Psoas muscle (tissue), 8 donors: Measurements from ENCODE around the gene ABCC8. TPM values are rescaled to one million over a fixed set of nuclear protein-coding genes. Genes with fewer than 3 reads are reported as not detected.
A peak's percentile ranks its signal among the peaks of the same experiment; 100 is the strongest.
"Not testable (repeated sequence)": the region's sequence is repeated elsewhere in the genome, so short reads cannot be mapped to it uniquely, and the experiment has no call there.

Source experiments
- ATAC-seq, 4 donors: fragments of 200-7000 bp; cut with Tn5 transposase; one replicate each; pipeline ENCODE4 v1.9.1; 2020; ENCODE audit warnings: moderate library complexity in 3 of 4, mild to moderate bottlenecking in 2 of 4
- DNase-seq, 2 donors: peaks; one replicate each; pipeline ENCODE4 v3.0.0-alpha.2; 2020
- H3K27ac ChIP-seq: fragments of 200-600 bp; one replicate; pipeline ENCODE4 v1.8.0; 2022
- H3K27me3 ChIP-seq, 3 donors: fragments of 200-600 bp in 1 of 3; one replicate each; pipeline versions ENCODE4 v1.6.1 to v1.8.0; 2013 to 2022; ENCODE audit warnings: low read length in 2 of 3, mild to moderate bottlenecking in 2 of 3, moderate library complexity in 1 of 3; ENCODE audit not compliant: insufficient read depth in 3 of 3
- H3K36me3 ChIP-seq, 2 donors: fragments of 200-600 bp in 1 of 2; one replicate each; pipeline versions ENCODE4 v1.6.1 to v1.8.0; 2013 to 2022; ENCODE audit warnings: low read depth in 1 of 2, mild to moderate bottlenecking in 1 of 2, moderate library complexity in 1 of 2; ENCODE audit not compliant: insufficient read depth in 1 of 2
- H3K4me1 ChIP-seq: fragments of 200-600 bp; one replicate; pipeline ENCODE4 v1.8.0; 2022
- H3K4me3 ChIP-seq: fragments of 200-600 bp; one replicate; pipeline ENCODE4 v1.8.0; 2022; ENCODE audit warnings: mild to moderate bottlenecking
- H3K9me3 ChIP-seq: fragments of 200-600 bp; one replicate; pipeline ENCODE4 v1.8.0; 2022
- CTCF ChIP-seq: fragments of 200-600 bp; IDR thresholded peaks from one replicate; pipeline ENCODE4 v1.8.0; 2022; ENCODE audit warnings: antibody characterized with exemption
- WGBS, 3 donors: extraction: QIAGEN DNeasy Blood & Tissue Kit; methylation state at CpG; one replicate each; pipeline versions ENCODE4 v1.1.6 to v1.1.7; 2013; 5-methylcytosine and 5-hydroxymethylcytosine counted together
- intact Hi-C, 2 donors: fragments of 100-400 bp; cut with DNase I; formaldehyde crosslinking; loops; one replicate each; pipeline versions ENCODE4 v1.11.0 to v1.14.2; 2022
- polyA plus RNA-seq, 3 donors: library from polyadenylated mRNA; stranded (reverse); fragments of 200-250 nt; gene quantifications; one replicate each; pipeline ENCODE4 v1.2.3, GENCODE V29; 2013
- total RNA-seq, 4 donors: library from RNA; stranded (reverse); fragmentation: NEBNext Ultra II Directional in 2 of 4; extraction: Animal tissue kit (Norgen Biotek cat#: 25700) in 2 of 4; gene quantifications; one replicate each; pipeline versions ENCODE4 v1.2.1 to v1.2.4, GENCODE V29; 2021 to 2023
- donor health status: healthy with polysubstance abuse.
- donor health status: DM: no; HTN: no; CAD: no; lungs with moderate emphysema.
- donor health status: Bipolar disorder and iron deficiency.
- donor health status: healthy.
- donor health status: DM: yes; HTN: yes; CAD: no.
- donor health status: DM: no; HTN: no; CAD: no.
- donor health status: DM: no; HTN: no; CAD: no.
- donor health status: DM: yes; HTN: yes; CAD: no.

Gene ABCC8
- total and polyA plus RNA-seq, 7 donors: 0.26 to 3.5 (median 0.75) TPM

- H3K9me3 ChIP-seq: no peaks in the 10 kb centered on the region
These were observed 44.6 kb downstream of the ABCC8 start for GRCh38 chr11:17432002-17432401.

GRCh38 chr11:17431139-17431538 is 45.5 kb downstream of the ABCC8 start:
- ATAC-seq (peak; percentile 14 to 55 (median 30)), DNase-seq (peak in 1 of 2 donors; percentile 62)
- 16 to 56% (median 29%) methylated on average over 8 of the region's 8 CpGs for WGBS, 3 donors
- no peak for TF ChIP-seq CTCF
- no peaks in the 10 kb centered on the region for H3K36me3 ChIP-seq
- peaks cover 20% of the 10 kb centered on the region for H3K4me1 ChIP-seq
- no peaks in the 10 kb centered on the region for H3K9me3 ChIP-seq
- H3K4me3 ChIP-seq: no peak overlapping the region
- no peaks in the 10 kb centered on the region for H3K27me3 ChIP-seq
- H3K27ac ChIP-seq: peak overlapping the region; percentile 18
- intact Hi-C loops: loop anchor here in 1 of 2 donors (5.0 kb wide), 1 partner anchor 41 kb away; no protein-coding TSS in a partner anchor

More at GRCh38 chr11:17432002-17432401, 44.6 kb downstream of the ABCC8 start:
- intact Hi-C loops: loop anchor here in 1 of 2 donors (5.0 kb wide), 1 partner anchor 40 kb away; no protein-coding TSS in a partner anchor
- DNase-seq: no peak
- peak; percentile 61 to 86 (median 81) for ATAC-seq
- 24 to 38% (median 28%) methylated on average over 7 of the region's 7 CpGs for WGBS, 3 donors
- peaks cover 20% of the 10 kb centered on the region for H3K4me1 ChIP-seq
- H3K4me3 ChIP-seq: no peak overlapping the region
- no peak for TF ChIP-seq CTCF
- no peaks in the 10 kb centered on the region for H3K36me3 ChIP-seq
- no peaks in the 10 kb centered on the region for H3K27me3 ChIP-seq
- peak overlapping the region; percentile 18 for H3K27ac ChIP-seq

- DNase-seq (no peak), ATAC-seq (peak in 1 of 4 donors; percentile 3)
- H3K9me3 ChIP-seq: no peaks in the 10 kb centered on the region
- no peaks in the 10 kb centered on the region for H3K27me3 ChIP-seq
- H3K4me1 ChIP-seq: peaks cover 20% of the 10 kb centered on the region
- no peak for TF ChIP-seq CTCF
- no peaks in the 10 kb centered on the region for H3K36me3 ChIP-seq
- intact Hi-C loops: loop anchor here in 1 of 2 donors (5.0 kb wide), 1 partner anchor 42 kb away; no protein-coding TSS in a partner anchor
- WGBS, 3 donors: 89 to 91% (median 91%) methylated on average over 13 of the region's 13 CpGs
- no peak overlapping the region for H3K4me3 ChIP-seq
- no peak overlapping the region for H3K27ac ChIP-seq
These were observed 46.0 kb downstream of the ABCC8 start for GRCh38 chr11:17430616-17431015.

GRCh38 chr11:17428925-17429324 is 47.7 kb downstream of the ABCC8 start:
- no peak for DNase-seq
- no peak for ATAC-seq
- H3K36me3 ChIP-seq: no peaks in the 10 kb centered on the region
- no peak for TF ChIP-seq CTCF
- no peaks in the 10 kb centered on the region for H3K9me3 ChIP-seq
- peaks cover 17% of the 10 kb centered on the region for H3K4me1 ChIP-seq
- 42 to 76% (median 47%) methylated on average over 3 of the region's 3 CpGs for WGBS, 3 donors
- no peaks in the 10 kb centered on the region for H3K27me3 ChIP-seq
- intact Hi-C loops: no loop called here
- H3K4me3 ChIP-seq: no peak overlapping the region
- H3K27ac ChIP-seq: no peak overlapping the region

GRCh38 chr11:17428261-17428660 is 48.4 kb downstream of the ABCC8 start:
- DNase-seq (no peak), ATAC-seq (no peak)
- H3K4me3 ChIP-seq: no peak overlapping the region
- no peak overlapping the region for H3K27ac ChIP-seq
- intact Hi-C loops: no loop called here
- TF ChIP-seq CTCF: no peak
- H3K4me1 ChIP-seq: peaks cover 17% of the 10 kb centered on the region
- no peaks in the 10 kb centered on the region for H3K27me3 ChIP-seq
- no peaks in the 10 kb centered on the region for H3K9me3 ChIP-seq
- H3K36me3 ChIP-seq: no peaks in the 10 kb centered on the region
- WGBS, 3 donors: 96 to 97% (median 96%) methylated on average over 11 of the region's 11 CpGs

- H3K36me3 ChIP-seq, H3K4me3 ChIP-seq, intact Hi-C loops, H3K27ac ChIP-seq, H3K9me3 ChIP-seq, H3K27me3 ChIP-seq, DNase-seq, ATAC-seq: not testable (repeated sequence)
- 79 to 85% (median 80%) methylated on average over 5 of the region's 5 CpGs for WGBS, 3 donors
- H3K4me1 ChIP-seq: peaks cover 14% of the 10 kb centered on the region
These were observed 50.4 kb downstream of the ABCC8 start for GRCh38 chr11:17426233-17426632.
